Panc1 (cell line): ENCODE results near the gene MAP3K21. TPM values are rescaled to one million over a fixed set of nuclear protein-coding genes. Genes with fewer than 3 reads are reported as not detected.

Experiments used
- ATAC-seq: fragments of 200-7000 bp; cut with Tn5 transposase; 2 replicates; pipeline ENCODE4 v1.9.1; 2020; ENCODE audit warnings: mild to moderate bottlenecking, moderate library complexity
- BruUV-seq: library from RNA; stranded (reverse); fragments of 400-500 nt; replicated peaks from 2 replicates; lab custom pipeline; 2021; lab: Mats Ljungman, UMichigan
- CTCF ChIA-PET: fragments of 300-600 bp; sonication (Branson Sonifier 250); formaldehyde crosslinking; loops from one replicate; lab custom pipeline; 2022; ENCODE audit warnings: antibody characterized with exemption; lab: Charles Lee
- POLR2A ChIA-PET: fragments of 300-600 bp; sonication (Branson Sonifier 250); formaldehyde crosslinking; loops from one replicate; lab custom pipeline; 2022; ENCODE audit warnings: antibody characterized with exemption; lab: Charles Lee
- DNase-seq: peaks from one replicate; pipeline ENCODE4 v3.0.0-alpha.2; 2010; ENCODE audit warnings: low read depth, low spot score
- H3K27ac ChIP-seq: 2 replicates; pipeline ENCODE4 v1.5.1; 2011; ENCODE audit warnings: mild to moderate bottlenecking, low read length, inconsistent platforms
- H3K27me3 ChIP-seq: fragments of 200-500 bp; sonication (Bioruptor generic); 2 replicates; pipeline ENCODE4 v1.6.0; 2014; ENCODE audit warnings: low read length, inconsistent platforms; ENCODE audit not compliant: control insufficient read depth, insufficient read depth
- H3K36me3 ChIP-seq: fragments of 200-500 bp; sonication (Bioruptor generic); 2 replicates; pipeline ENCODE4 v1.5.1; 2014; ENCODE audit warnings: inconsistent platforms, mild to moderate bottlenecking, low read length, moderate library complexity; ENCODE audit not compliant: control insufficient read depth, insufficient read depth
- H3K4me1 ChIP-seq: 2 replicates; pipeline ENCODE4 v1.5.1; 2011; ENCODE audit warnings: inconsistent platforms, mild to moderate bottlenecking, low read length, moderate library complexity; ENCODE audit not compliant: control insufficient read depth, insufficient read depth
- H3K4me3 ChIP-seq, 2 experiments: 2 replicates each; pipeline ENCODE4 v1.5.1; 2011 to 2012; ENCODE audit warnings: low read depth in 2 of 2, low read length in 2 of 2, mild to moderate bottlenecking in 2 of 2, inconsistent platforms in 1 of 2, moderate library complexity in 1 of 2
- H3K9me3 ChIP-seq: fragments of 200-500 bp; sonication (Bioruptor generic); 2 replicates; pipeline ENCODE4 v1.5.1; 2014; ENCODE audit warnings: low read depth, mild to moderate bottlenecking, inconsistent platforms, low read length, moderate library complexity; ENCODE audit not compliant: control insufficient read depth, insufficient read depth
- CTCF ChIP-seq: fragments of 450-650 bp; IDR thresholded peaks from 2 replicates; pipeline ENCODE4 v1.5.1; 2017; ENCODE audit warnings: mild to moderate bottlenecking
- POLR2AphosphoS5 ChIP-seq: IDR thresholded peaks from 2 replicates; pipeline ENCODE4 v1.6.1; 2012; ENCODE audit warnings: mild to moderate bottlenecking, low read depth, low read length, moderate library complexity
- REST ChIP-seq, 2 experiments: IDR thresholded peaks; 2 replicates each; pipeline ENCODE4 v1.6.1; 2011 to 2012; ENCODE audit warnings: low read depth in 2 of 2, control low read depth in 1 of 2, low read length in 1 of 2, mild to moderate bottlenecking in 1 of 2, moderate library complexity in 1 of 2; ENCODE audit not compliant: insufficient read depth in 1 of 2
- SIN3A ChIP-seq: IDR thresholded peaks from 2 replicates; pipeline ENCODE4 v1.6.1; 2012; ENCODE audit warnings: low read depth, mild to moderate bottlenecking, low read length, moderate library complexity, borderline replicate concordance; ENCODE audit not compliant: insufficient read depth
- TCF7L2 ChIP-seq: IDR thresholded peaks from 2 replicates; pipeline ENCODE4 v1.6.1; 2011; ENCODE audit warnings: mild to moderate bottlenecking, low read depth, low read length, inconsistent platforms
- in situ Hi-C: cut with HindIII; loops from 2 replicates; pipeline ENCODE4 v1.10.0; 2016; ENCODE audit warnings: low sequenced_read_pairs, low pct_unique_long_range_greater_than_20kb
- intact Hi-C: fragments of 100-400 bp; cut with micrococcal nuclease; formaldehyde crosslinking; loops from one replicate; pipeline ENCODE4 v1.10.0; 2022; ENCODE audit not compliant: unreplicated experiment
- total RNA-seq: library from RNA; stranded (reverse); gene quantifications from one replicate; pipeline ENCODE4 v1.2.1, GENCODE V29; 2021; ENCODE audit not compliant: unreplicated experiment

Gene MAP3K21
- total RNA-seq, 1 experiment from 2014 or later: 3.1 TPM

- no peak overlapping the region for H3K27ac ChIP-seq
- H3K36me3 ChIP-seq: no peaks in the 10 kb centered on the region
- no peak for TF ChIP-seq TCF7L2
- no peak for TF ChIP-seq POLR2AphosphoS5
- TF ChIP-seq REST (IDR thresholded peaks at IDR 0.05; ENCODE audit: insufficient read depth in 1 of 2, low read depth in 2 of 2, low read length in 1 of 2): no peak
- no peak for TF ChIP-seq SIN3A
- TF ChIP-seq CTCF: no peak
- ChIA-PET POLR2A (no interaction called here), CTCF (no interaction called here)
- no peak for ATAC-seq
- H3K4me1 ChIP-seq: no peaks in the 10 kb centered on the region
- H3K27me3 ChIP-seq: no peaks in the 10 kb centered on the region
- intact Hi-C loops: no loop called here
- no peak for DNase-seq
- H3K4me3 ChIP-seq: no peak overlapping the region
- in situ Hi-C loops: no loop called here
- H3K9me3 ChIP-seq: no peaks in the 10 kb centered on the region
- BruUV-seq: no TSS peak
Observed at GRCh38 chr1:233381806-233382205, 54.3 kb downstream of the MAP3K21 start.

- intact Hi-C loops: no loop called here
Observed at GRCh38 chr1:233383984-233384383, 56.5 kb downstream of the MAP3K21 start.

More at GRCh38 chr1:233383984-233384383, 56.5 kb downstream of the MAP3K21 start:
- DNase-seq (no peak), ATAC-seq (no peak)
- ChIA-PET CTCF (no interaction called here), POLR2A (no interaction called here)
- H3K9me3 ChIP-seq: no peaks in the 10 kb centered on the region
- H3K4me3 ChIP-seq: no peak overlapping the region
- in situ Hi-C loops: no loop called here
- TF ChIP-seq SIN3A: no peak
- TF ChIP-seq REST (IDR thresholded peaks at IDR 0.05; ENCODE audit: insufficient read depth in 1 of 2, low read depth in 2 of 2, low read length in 1 of 2): no peak
- TF ChIP-seq TCF7L2: no peak
- H3K36me3 ChIP-seq: no peaks in the 10 kb centered on the region
- no TSS peak for BruUV-seq
- H3K4me1 ChIP-seq: no peaks in the 10 kb centered on the region
- no peak overlapping the region for H3K27ac ChIP-seq
- H3K27me3 ChIP-seq: no peaks in the 10 kb centered on the region
